GM19452 (cell line): Measurements from ENCODE around the gene HDAC4.

ENCODE experiments used
- ATAC-seq: cut with Tn5 transposase; IDR thresholded peaks from one replicate; pipeline ENCODE4 v1.9.1; 2021; ENCODE audit not compliant: unreplicated experiment

HDAC4 gene

GRCh38 chr2:239194731-239195317 is 206.0 kb downstream of the HDAC4 start:
- ATAC-seq, result no peak

- no peak for ATAC-seq
These were observed 206.7 kb downstream of the HDAC4 start for GRCh38 chr2:239193925-239194677.

GRCh38 chr2:239193401-239193811 is 207.4 kb downstream of the HDAC4 start:
- no peak for ATAC-seq

GRCh38 chr2:239192975-239193374 is 207.8 kb downstream of the HDAC4 start:
- no peak for ATAC-seq

GRCh38 chr2:239192456-239192855 is 208.4 kb downstream of the HDAC4 start:
- ATAC-seq, result no peak

- ATAC-seq, result no peak
These were observed 209.6 kb downstream of the HDAC4 start for GRCh38 chr2:239190921-239191885.

- no peak for ATAC-seq
These were observed 210.5 kb downstream of the HDAC4 start for GRCh38 chr2:239190361-239190760.

GRCh38 chr2:239189711-239190131 is 211.1 kb downstream of the HDAC4 start:
- no peak for ATAC-seq

- ATAC-seq, result no peak
These were observed 212.3 kb downstream of the HDAC4 start for GRCh38 chr2:239188536-239188935.

- ATAC-seq, result no peak
These were observed 213.2 kb downstream of the HDAC4 start for GRCh38 chr2:239187464-239188253.

- ATAC-seq, result no peak
These were observed 214.1 kb downstream of the HDAC4 start for GRCh38 chr2:239186516-239187357.

- no peak for ATAC-seq
These were observed 215.6 kb downstream of the HDAC4 start for GRCh38 chr2:239184968-239185903.

- no peak for ATAC-seq
These were observed 216.6 kb downstream of the HDAC4 start for GRCh38 chr2:239184179-239184578.

- no peak for ATAC-seq
These were observed 217.6 kb downstream of the HDAC4 start for GRCh38 chr2:239182981-239183791.

GRCh38 chr2:239181903-239182581 is 218.8 kb downstream of the HDAC4 start:
- no peak for ATAC-seq

GRCh38 chr2:239181074-239181902 is 219.5 kb downstream of the HDAC4 start:
- no peak for ATAC-seq
